GM21367 (cell line): ENCODE measurements around the gene CCDC171.
"Not testable (repeated sequence)": the region's sequence is repeated elsewhere in the genome, so short reads cannot be mapped to it uniquely, and the experiment has no call there.

Experiments
- ATAC-seq: cut with Tn5 transposase; IDR thresholded peaks from one replicate; pipeline ENCODE4 v1.9.1; 2021; ENCODE audit not compliant: unreplicated experiment

Gene CCDC171

DNA sequence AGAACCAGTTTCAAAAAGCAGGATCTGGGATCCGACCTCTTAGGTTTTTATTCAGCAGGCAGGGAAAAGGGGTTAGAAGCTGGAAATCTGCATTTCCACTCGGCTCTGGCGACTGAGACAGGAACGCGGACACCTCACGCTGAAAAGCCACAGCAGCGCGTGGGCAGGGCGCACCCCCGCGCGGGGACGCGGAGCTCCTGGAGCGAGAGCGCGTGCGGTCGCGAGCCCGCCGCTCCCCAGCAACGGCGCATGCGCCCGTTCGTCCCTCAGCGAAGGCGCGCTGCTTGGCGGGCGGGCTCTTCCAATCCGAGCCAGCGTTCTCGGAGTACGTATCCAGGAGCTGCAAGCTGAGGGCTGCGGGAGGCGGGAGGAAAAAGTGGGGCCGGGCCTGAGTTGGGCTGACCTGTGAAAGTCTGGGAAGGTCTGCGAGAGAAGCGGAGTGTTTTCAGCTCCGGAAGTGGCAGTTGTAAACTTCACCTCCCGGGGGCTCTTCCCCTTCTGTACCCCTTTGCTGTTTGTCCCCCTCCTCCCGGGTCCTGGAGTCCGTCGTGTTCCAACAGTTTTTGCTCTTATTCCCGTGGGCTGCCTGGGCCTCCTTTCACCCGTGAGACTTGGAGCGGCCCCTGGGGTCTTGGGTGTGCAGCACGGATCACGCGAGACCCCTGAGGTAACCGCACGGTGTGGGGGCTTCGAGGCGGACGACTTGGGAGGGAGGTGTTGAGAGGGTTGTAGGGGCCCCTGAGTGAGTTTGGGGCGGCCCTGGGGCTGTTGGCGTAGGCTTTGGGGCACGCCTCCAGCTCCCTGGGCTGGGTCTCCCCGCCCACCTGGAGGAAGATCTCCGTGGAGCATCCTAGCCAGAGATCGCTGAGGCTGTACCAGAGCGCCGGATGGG, at the start of gene CCDC171:
CCDC171 (plus strand) TSS at position 408 of the 892 bp plus-strand sequence. CDS start 11,046 bp downstream, outside the sequence.
- peak; percentile 75 for ATAC-seq

DNA sequence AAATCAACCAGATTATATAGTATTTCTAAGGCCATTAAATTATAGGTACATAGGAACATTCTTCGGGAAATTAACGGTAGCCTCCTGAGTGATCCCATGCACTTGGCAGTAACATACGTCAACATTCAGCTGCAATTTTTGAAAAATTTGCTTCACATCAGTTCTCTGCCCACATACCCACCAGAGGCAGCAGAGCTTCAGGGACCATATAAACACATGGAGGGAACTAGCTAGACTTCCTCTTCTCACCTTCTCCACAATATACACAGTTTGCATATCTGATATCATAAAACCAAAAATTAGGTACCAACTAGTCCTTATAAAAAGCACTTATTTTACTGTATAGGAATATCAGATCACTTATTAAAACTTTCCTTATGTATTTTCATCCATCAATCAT, 46.9 kb upstream of the CCDC171 start:
- ATAC-seq, result peak; percentile 22

DNA sequence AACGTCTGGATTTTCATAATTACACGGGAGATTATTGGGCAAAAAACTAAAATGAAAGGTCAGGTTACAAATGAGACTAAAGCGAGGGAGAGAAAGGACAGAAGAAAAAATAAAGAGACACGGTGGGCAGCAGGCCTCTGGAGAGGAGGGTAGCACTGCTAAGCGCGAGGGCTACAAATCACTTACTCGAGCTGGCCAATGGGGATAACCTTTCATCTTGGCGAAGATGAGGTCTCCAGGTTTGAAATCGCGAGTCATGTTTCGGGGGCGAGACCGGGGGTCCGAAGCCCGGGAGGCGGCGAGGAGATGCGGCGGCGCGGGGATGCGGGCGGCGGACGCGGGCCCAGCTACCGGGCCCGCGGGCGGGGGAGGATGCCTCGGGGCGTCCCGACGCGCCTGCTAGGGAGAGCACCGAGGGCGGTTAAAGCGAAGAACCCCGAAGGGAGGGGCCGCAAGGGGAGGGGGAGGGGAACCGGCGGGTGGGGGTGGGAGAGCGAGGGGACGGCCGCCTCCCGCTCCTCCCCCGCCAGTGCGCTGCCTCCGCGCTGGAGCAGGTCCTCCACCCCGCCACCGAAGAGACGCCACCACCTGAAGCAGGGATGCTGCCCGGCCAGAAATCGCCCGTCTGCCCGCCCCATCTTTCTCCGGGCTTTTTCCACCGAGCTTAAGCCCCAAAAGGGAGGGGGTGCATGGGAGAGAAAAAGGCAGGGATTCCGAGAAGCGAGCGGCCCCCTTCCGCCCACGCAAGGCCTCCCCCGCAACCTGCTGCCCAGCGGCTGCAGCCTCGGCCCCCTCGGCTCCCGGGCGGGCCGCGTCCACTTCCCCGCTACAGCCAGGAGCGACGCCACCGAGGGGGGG, 42.7 kb upstream of the CCDC171 start:
- ATAC-seq, result peak; percentile 18

DNA sequence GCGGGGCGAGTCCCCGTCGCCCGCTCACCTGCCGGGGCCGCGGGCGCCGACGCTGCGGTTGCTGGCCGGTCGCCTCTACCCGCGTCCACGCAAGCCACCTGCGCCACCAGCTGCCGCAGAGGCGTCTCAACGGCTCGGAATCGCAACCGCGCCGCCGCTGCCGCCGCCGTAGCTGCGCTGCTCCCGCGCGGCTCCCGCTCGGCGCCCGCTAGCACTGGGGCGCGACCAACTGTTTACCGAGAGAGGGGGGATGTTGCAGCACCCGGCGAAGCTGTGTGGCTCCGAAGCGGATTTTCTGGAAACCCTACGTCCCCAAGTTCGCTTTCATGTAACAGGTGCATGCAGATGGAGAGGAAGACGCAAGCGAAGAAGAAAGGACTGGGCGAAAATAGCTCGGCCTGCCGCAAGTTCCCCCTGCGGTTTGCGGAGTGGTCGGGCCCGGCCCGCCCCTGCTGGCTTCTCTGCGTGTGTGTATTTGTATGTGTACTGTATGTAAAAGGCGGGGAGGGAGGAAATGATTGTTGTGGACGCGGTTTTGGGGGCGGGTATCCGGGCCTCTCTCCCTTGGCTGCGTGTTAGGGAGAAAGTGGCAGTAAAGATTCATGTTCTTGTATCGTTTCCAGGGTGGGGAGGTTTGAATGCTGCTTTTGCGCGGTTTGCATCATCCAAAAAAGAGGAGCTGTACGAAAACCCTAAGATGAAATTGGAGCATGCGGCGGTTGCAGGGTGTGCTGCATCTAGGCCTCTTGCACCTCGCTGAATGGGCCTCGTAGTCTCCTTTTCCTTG, 41.9 kb upstream of the CCDC171 start, which contains the start of gene PSIP1:
PSIP1 (minus strand) TSS at position 182 of the 787 bp plus-strand sequence. CDS start 782 bp downstream, outside the sequence.
- peak; percentile 64 for ATAC-seq

DNA sequence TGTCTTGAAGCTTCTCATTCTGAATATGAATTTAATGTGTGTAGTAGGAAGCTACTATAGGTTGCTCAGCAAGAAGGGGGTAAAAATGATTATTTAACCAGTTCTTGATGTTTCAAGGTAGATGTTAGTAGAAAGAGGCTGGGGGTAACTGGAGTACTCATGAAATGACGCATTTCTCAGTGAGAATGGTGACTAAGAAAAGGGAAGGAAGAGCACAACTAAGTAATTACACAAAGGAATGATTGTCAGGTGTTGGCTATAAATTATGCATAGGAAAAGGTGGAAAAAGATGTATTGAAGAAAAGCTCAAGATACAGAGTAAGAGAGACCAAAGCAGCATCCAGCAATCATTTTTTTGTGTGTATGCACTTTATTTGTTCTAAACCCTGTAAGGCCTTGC, 40.6 kb upstream of the CCDC171 start:
- ATAC-seq, result no peak

DNA sequence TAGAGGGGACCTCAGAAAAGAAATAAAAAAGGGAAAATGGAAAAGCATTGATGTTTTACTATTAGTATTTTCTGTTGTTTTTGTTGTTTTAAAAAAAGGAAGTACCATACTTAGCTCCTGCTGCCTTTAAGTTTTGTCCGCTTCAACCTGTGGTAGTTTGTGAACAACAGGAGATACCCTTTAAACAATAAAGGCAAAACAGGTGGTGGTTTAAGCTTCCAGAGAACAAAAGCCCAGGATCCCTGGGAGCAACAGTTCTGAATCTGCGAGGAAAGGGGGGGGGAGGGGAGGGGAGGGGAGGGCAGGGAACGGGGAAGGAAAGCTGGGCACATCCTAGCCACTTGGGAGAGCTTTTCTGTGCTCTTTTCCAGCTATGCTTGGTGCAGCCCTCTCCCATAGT, 40.0 kb upstream of the CCDC171 start:
- ATAC-seq, result no peak

DNA sequence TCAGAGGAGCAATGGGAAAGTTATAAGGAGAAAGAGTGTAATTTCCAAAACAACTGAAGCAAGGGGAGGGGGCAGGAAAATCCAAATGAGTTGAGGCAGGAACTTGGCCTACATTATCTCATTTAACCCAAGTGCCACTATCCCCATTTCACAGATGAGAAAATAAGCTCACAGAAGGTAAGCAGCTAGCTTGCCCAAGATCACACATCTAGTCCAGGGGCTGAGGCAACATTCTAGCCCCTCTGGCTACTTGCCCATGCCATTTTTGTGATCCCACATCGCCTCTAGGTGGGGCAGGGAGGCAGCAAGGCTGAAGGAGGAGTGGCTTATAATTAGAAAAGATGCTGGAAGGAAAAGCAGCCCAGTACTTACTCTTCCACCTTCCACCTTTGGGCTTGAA, 39.5 kb upstream of the CCDC171 start:
- ATAC-seq, result no peak

DNA sequence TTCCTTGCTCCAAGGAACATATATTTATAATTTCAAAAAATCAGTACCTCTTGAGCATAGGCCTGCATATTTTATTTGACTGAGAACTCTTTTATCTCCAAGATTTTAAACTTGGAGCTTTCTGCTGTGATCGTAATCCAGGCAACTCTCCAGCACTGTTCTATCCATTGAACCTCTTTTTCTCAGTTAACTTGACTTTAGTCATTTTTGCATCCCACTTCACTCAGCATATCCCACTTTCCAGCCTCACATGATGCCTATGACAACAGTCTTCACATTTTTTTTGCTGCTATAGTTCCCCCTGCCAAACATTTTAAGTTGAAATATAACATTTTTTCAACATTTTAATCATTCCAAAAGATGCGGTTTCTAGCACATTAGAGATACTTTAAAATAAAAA, 33.0 kb upstream of the CCDC171 start:
- ATAC-seq, result no peak

DNA sequence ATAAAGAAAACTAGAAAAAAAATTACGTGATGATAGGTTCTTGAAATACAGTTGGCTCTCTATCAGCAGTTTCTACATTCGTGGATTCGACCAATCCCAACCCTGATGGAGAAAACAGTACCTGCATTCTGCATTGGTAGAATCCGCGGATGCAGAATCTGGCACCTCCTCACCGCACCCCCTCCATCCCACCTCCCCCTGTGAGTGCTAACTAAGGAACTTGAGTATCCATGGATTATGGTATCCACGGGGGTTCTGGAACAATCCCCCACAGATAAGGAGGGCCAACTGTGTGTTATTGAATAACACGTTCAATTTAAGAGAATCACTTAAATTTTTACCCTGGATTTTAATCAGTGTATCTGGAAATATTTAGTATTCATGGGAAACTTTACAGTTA, 31.6 kb upstream of the CCDC171 start:
- ATAC-seq, result no peak

DNA sequence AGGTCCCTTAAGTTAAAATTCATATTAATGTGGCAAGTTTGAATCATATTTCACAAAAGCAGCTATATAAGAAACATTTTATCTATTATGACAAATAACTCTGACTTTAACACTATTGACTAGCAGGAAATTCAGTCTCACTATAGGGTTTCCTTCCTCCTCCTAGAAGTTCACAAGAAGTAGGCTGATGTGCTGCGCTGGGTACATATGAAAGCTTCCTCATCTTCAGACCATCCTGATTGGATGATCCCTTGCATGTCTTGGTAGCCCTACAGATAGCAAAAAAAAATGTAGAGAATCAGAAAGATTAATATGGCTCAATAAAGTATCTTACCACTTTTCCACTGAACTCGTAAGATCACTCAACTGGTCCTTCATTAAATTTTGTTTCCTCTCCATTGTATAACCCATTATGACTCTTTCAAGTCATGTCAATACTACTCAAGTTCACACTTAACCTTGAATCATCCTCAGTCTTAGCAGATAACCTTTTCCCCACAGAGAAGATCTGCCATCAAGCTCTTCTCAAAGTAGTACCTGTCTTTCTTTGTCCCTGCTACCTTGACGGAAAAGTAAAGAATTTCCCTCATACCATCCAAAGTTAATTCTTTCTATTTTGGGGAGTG, 30.6 kb upstream of the CCDC171 start:
- no peak for ATAC-seq

DNA sequence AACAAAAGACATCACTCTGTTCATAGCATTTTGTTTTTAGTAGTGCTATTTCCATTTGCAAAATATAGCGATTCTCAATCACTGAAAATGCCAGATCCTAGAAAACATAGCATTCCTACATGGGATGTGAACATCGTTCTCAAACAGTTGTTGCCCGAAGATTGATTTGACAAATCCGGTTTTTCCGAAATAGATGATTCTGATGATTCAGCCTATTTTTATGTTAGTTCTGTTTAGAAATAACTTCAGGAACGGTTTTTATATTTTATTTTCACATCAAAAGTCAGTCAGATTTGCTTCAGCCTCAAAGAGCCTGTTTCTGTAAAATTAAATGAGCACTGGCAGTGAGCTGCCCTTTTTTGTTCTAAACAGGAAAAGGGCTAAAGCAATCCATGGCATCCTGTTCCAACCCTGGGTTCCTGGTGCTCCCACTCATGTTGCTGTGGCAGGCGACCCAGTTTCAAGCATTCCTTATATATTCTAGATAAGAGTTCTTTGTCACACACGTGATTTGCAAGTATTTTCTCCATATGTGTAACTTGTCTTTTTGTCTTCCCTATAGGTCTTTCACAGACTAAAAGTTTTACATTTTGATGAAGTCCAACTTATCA, 27.9 kb upstream of the CCDC171 start:
- ATAC-seq, result no peak

DNA sequence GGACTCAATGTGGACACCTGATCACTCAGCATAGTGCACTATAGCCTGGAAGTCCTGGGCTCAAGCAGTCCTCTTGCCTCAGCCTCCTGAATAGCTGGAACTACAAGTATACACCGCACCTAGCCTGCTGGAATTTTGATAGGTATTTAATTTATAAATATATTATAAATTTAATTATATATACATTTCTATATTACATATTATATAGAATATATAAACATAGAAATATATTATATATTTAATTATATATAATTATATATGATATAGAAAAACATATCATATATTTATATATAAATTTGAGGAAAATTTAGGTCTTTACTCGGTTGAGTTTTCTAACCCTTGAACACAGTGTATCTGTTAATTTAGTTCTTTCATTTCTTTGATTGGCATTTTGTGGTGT, 26.9 kb upstream of the CCDC171 start:
- no peak for ATAC-seq

DNA sequence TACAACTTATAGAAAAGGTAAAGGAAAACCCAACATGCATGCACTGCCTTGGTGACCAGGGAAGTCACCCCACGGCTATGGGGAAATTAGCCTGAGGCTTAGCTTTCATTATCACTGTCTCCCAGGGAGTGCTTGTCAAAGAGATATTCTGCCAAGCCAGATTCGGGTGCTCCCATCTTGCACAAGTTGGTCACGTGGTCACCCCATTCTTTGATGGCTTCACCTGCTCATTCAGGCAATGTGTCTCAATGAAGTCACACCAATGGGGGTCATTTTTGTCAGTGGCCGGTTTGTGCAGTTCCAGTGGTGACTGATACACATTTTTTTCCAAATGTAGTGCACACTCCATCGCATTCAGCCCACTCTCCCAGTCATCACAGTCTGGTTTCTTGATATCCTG, 25.8 kb upstream of the CCDC171 start:
- not testable (repeated sequence) for ATAC-seq

DNA sequence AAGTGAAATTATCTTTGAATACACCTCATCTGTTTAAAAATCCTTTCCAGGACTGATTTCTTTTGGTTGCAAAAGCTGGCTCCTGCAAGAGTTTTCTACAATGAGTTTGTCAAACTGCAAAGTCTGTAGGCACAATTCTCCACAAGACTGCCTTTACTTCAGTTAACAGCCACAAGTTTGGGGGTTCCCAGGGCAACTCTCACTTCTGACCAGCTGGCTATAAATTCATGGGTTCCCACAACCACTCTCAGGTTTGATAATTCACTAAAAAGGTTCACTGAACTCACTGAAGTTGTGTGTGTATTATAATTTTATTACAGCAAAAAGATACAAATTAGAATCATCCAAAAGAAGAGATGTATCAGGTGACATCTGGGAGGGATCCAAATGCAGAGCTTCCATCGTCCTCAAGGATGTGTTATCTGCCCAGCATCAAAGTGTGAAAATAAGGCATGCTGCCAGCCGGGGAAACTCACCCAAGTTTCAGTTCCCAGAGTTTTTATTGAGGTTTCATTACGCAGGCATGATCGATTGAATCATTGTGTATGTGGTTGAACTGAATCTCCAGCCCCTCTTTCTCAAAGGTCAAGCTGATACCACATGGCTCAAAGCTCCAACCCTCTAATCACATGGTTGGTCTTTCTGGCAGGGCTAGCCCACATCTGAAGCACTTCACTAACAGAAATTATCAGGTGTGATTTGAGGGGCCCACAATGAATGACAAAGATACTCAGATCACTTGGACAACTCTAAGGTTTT, 23.1 kb upstream of the CCDC171 start:
- ATAC-seq, result peak; percentile 77

DNA sequence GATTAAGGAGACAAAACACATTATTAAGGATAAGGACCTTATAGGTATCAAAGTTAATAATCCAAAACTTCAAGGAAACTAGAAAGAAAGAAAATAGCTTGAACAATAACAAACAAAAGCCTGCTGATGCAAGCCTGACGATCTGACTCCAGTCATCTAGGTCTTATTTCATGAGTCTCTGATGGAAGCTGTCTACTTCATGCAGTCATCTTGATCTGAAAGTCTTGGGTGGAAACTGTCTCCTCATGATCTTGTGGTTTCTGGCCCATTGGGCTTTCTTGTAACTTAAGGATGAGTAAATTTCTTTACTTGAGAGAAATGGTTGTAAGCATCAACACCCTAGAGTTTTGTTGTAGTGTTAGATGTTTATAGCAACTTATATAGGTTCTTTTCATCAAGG, 21.5 kb upstream of the CCDC171 start:
- ATAC-seq, result peak; percentile 46

DNA sequence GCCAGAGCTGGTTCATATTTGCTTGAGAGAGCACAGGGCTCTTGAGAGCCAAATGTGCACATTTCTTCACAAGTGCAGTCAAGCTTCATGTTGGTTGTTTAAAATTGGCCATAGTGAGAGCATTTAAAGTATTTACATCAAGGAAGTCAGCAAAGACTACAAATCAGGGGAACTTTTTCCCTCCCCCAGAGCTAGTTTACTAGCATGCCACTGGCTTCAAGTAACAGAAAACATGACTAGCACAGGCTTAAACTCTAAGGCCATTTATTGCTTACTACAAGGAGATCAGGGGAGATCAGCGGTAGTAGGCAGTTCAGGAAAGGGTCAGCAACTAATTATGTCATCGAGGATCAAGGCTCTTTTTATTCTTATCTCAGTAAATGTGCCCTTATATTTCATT, 11.0 kb upstream of the CCDC171 start:
- no peak for ATAC-seq

DNA sequence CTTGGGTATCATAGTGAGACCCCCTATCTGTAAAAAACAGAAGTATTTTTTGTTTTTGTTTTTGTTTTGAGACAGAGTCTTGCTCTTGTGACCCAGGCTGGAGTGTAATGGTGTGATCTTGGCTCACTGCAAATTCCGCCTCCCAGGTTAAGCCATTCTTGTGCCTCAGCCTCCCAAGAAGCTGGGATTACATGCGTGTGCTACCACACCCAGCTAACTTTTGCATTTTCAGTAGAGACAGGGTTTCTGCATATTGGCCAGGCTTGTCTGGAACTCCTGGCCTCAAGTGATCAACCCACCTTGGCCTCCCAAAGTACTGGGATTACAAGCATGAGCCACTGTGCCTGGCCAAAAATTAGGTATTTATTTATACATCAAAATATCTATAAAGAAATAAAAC, 10.2 kb upstream of the CCDC171 start:
- ATAC-seq, result no peak

DNA sequence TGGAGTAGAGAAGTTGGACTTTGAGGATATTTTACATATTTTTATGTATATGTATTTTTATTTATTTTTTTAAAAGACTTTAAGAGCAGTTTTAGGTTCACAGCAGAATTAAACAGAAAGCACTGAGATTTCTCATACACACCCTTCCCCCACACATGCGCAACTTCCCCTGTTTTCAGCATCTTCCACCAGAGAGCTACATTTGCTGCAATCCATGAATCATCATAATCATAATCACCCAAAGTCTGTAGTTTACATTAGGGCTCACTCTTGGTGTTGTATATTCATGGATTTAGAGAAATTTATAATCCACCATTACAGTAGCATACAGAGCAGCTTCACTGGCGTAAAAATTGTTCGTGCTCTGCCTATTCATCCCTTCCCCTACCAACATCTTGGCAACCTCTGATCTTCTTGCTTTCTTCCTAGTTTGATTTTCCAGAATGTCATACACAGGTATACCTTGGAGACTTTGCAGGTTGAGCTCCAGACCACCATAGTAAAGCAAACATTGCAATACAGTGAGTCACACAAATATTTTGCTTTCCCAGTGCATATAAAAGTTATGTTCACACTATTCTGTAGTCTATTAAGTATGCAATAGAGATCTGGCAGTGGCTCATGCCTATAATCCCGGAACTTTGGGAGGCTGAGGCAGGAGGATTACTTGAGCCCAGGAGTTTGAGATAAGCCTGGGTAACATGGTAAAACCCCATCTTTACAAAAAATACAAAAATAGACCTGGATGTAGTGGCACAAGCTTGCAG, 9.6 kb upstream of the CCDC171 start:
- no peak for ATAC-seq

DNA sequence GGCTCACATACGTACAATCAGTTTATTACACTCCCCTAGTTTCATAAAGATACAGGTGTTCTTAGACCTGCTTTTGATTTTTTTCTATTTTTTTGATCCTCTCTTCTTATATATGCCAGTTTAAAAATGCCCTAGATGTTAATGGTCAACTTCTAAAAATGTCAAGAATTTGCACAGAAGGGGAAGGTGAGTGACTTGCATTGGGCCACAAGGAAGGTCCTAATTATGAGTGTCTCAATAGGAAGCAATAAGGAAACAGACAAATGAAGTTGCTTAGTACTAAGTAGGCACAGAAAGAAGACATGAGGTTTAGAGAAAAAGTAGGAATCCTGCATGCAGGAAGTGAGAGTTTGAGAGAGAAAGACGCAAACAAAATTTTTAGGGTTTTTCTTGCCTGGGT, 3.2 kb upstream of the CCDC171 start:
- ATAC-seq, result no peak
